Mesendoderm (in vitro differentiated cells): ENCODE data around the gene CMAS.

Source experiments
- DNase-seq: peaks from one replicate; pipeline ENCODE4 v3.0.0; 2013
- H2AK5ac ChIP-seq: 2 replicates; pipeline ENCODE4 v1.6.1; 2013; ENCODE audit warnings: low read length, inconsistent platforms
- H2BK120ac ChIP-seq: 2 replicates; pipeline ENCODE4 v1.6.1; 2013; ENCODE audit warnings: low read depth, mild to moderate bottlenecking, low read length, moderate library complexity, mixed read lengths
- H2BK15ac ChIP-seq: replicated peaks from 2 replicates; pipeline ENCODE4 v1.6.1; 2013; ENCODE audit warnings: low read depth, mild to moderate bottlenecking, moderate library complexity
- H2BK5ac ChIP-seq: 2 replicates; pipeline ENCODE4 v1.6.1; 2013; ENCODE audit warnings: low read length, inconsistent platforms
- H3K18ac ChIP-seq: 2 replicates; pipeline ENCODE4 v1.6.1; 2013; ENCODE audit warnings: mild to moderate bottlenecking, low read length, mixed read lengths
- H3K23ac ChIP-seq: one replicate; pipeline ENCODE4 v1.6.1; 2013; ENCODE audit warnings: low read length
- H3K27ac ChIP-seq: 2 replicates; pipeline ENCODE4 v1.5.1; 2013; ENCODE audit warnings: low read depth, mild to moderate bottlenecking, inconsistent platforms, low read length, moderate library complexity
- H3K27me3 ChIP-seq: 2 replicates; pipeline ENCODE4 v1.6.1; 2013; ENCODE audit warnings: low read length, control low read depth, mild to moderate bottlenecking, inconsistent platforms; ENCODE audit not compliant: insufficient read depth, poor library complexity
- H3K36me3 ChIP-seq: 2 replicates; pipeline ENCODE4 v1.6.1; 2013; ENCODE audit warnings: low read length, inconsistent platforms; ENCODE audit not compliant: control insufficient read depth, insufficient read depth
- H3K4ac ChIP-seq: one replicate; pipeline ENCODE4 v1.6.1; 2013; ENCODE audit warnings: low read depth, mild to moderate bottlenecking, low read length, moderate library complexity
- H3K4me1 ChIP-seq: 2 replicates; pipeline ENCODE4 v1.6.1; 2013; ENCODE audit warnings: low read depth, low read length, inconsistent platforms; ENCODE audit not compliant: control insufficient read depth
- H3K4me2 ChIP-seq: 2 replicates; pipeline ENCODE4 v1.6.1; 2013; ENCODE audit warnings: low read length
- H3K4me3 ChIP-seq: 2 replicates; pipeline ENCODE4 v1.5.1; 2013; ENCODE audit warnings: mild to moderate bottlenecking, low read length
- H3K56ac ChIP-seq: one replicate; pipeline ENCODE4 v1.6.1; 2013; ENCODE audit warnings: low read length
- H3K79me1 ChIP-seq: 2 replicates; pipeline ENCODE4 v1.6.1; 2013; ENCODE audit warnings: low read length, inconsistent platforms
- H3K79me2 ChIP-seq: 2 replicates; pipeline ENCODE4 v1.6.1; 2013; ENCODE audit warnings: mild to moderate bottlenecking, low read length; ENCODE audit not compliant: control insufficient read depth, insufficient read depth
- H3K9ac ChIP-seq: 2 replicates; pipeline ENCODE4 v1.6.1; 2013; ENCODE audit warnings: low read length, inconsistent platforms
- H4K5ac ChIP-seq: one replicate; pipeline ENCODE4 v1.6.1; 2013; ENCODE audit warnings: low read length
- H4K8ac ChIP-seq: one replicate; pipeline ENCODE4 v1.6.1; 2013; ENCODE audit warnings: low read depth, mild to moderate bottlenecking, control low read depth, low read length, moderate library complexity
- WGBS: extraction: QIAGEN DNeasy Blood & Tissue Kit; methylation state at CpG from one replicate; pipeline ENCODE4 v1.1.7; 2013; ENCODE audit warnings: low lambda C conversion rate, missing lambda C conversion rate; ENCODE audit not compliant: insufficient coverage; ENCODE audit errors: extremely low coverage; 5-methylcytosine and 5-hydroxymethylcytosine counted together

Gene CMAS

DNA sequence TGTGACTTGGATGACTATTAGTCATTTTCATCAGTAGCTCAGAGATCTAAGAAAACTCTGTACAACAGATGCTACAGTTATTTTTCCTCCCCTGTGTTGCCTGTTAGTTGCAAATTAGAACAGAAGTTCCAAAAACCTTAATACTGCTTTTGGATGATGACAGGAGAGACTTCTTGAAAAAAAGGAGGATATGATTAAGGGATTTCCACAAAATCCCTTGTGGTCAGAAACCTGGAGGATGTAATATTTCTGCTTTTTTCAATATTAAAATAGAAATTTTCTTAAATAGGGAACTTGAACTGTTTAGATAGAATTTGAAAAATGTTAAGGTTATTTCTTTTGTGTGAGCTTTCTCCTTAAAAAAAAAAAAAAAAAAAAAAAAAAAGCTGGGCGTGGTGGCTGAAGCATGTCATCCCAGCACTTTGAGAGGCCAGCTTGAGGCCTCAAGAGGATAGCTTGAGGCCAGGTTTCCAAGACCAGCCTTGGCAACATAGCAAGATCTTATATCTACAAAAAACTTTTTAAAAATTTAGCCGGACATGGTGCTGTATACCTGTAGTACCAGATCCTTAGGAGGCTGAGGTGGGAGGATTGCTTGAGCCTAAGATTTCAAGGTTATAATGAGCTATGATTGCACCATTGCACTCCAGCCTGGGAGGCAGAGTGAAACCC lies 14.1 kb downstream of the CMAS start:
- Histone ChIP-seq H3K27ac (no peak overlapping the region), H3K9ac (no peak overlapping the region), H3K79me2 (no peaks in the 10 kb centered on the region), H3K36me3 (no peaks in the 10 kb centered on the region), H2BK5ac (no peak overlapping the region), H3K4ac (no peak overlapping the region), H3K79me1 (no peaks in the 10 kb centered on the region), H3K4me3 (no peak overlapping the region), H4K8ac (no peak overlapping the region), H2BK120ac (no peak overlapping the region), H3K4me1 (no peaks in the 10 kb centered on the region), H2BK15ac (no peak overlapping the region), H3K23ac (no peak overlapping the region), H3K27me3 (no peaks in the 10 kb centered on the region), H3K4me2 (no peak overlapping the region), H3K56ac (no peak overlapping the region), H3K18ac (no peak overlapping the region), H4K5ac (no peak overlapping the region), H2AK5ac (no peak overlapping the region)
- no CpG with 5 or more reads among the region's 2 CpGs for WGBS
- DNase-seq: no peak

DNA sequence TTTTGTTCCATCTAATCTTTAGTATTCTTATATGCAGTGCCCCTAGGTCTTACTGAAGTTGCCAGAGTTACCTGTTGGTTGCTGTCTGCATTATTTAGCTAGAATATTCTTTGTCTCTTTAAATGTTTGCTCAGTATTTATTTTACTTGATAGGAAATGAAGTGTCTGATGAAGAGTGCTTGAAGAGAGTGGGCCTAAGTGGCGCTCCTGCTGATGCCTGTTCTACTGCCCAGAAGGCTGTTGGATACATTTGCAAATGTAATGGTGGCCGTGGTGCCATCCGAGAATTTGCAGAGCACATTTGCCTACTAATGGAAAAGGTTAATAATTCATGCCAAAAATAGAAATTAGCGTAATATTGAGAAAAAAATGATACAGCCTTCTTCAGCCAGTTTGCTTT lies 18.9 kb downstream of the CMAS start:
- Histone ChIP-seq H3K27me3 (no peaks in the 10 kb centered on the region), H4K5ac (no peak overlapping the region), H3K79me1 (no peaks in the 10 kb centered on the region), H3K4me1 (no peaks in the 10 kb centered on the region), H3K23ac (no peak overlapping the region), H3K18ac (no peak overlapping the region), H3K4me3 (no peak overlapping the region), H3K36me3 (no peaks in the 10 kb centered on the region), H3K9ac (no peak overlapping the region), H4K8ac (no peak overlapping the region), H3K27ac (no peak overlapping the region), H3K4ac (no peak overlapping the region), H2BK120ac (no peak overlapping the region), H2BK15ac (no peak overlapping the region), H3K56ac (no peak overlapping the region), H3K79me2 (no peaks in the 10 kb centered on the region), H2BK5ac (no peak overlapping the region), H3K4me2 (no peak overlapping the region), H2AK5ac (no peak overlapping the region)
- no peak for DNase-seq
- WGBS: no CpG with 5 or more reads among the region's 4 CpGs

GRCh38 chr12:22066310-22066709 lies 20.3 kb downstream of the CMAS start:
- Histone ChIP-seq H3K4ac (no peak overlapping the region), H3K4me3 (no peak overlapping the region), H4K8ac (no peak overlapping the region), H3K27ac (no peak overlapping the region), H3K4me2 (no peak overlapping the region), H2AK5ac (no peak overlapping the region), H3K4me1 (no peaks in the 10 kb centered on the region), H3K27me3 (no peaks in the 10 kb centered on the region), H2BK15ac (no peak overlapping the region), H3K56ac (no peak overlapping the region), H3K36me3 (no peaks in the 10 kb centered on the region), H4K5ac (no peak overlapping the region), H2BK5ac (no peak overlapping the region), H2BK120ac (no peak overlapping the region), H3K79me1 (no peaks in the 10 kb centered on the region), H3K23ac (no peak overlapping the region), H3K9ac (no peak overlapping the region), H3K18ac (no peak overlapping the region), H3K79me2 (no peaks in the 10 kb centered on the region)
- no CpG with 5 or more reads among the region's 2 CpGs for WGBS
- no peak for DNase-seq

DNA sequence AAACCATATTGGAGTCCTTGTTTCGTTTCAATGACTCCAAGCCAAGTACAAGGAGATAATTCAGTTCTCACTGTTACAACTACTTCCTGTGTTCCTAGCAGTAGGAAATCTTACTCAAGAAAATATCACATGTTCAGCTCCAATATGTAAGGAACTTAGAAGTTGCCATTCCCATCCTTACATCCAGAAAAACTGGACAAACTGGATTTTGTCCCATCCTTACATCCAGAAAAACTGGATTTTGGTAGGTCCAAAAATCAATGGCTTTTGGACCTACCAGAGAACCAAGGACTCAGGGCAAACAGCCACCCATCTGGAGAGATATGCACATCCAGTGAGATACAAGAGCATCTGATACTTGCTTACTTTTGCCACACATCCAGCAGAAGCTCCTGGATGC lies 23.8 kb downstream of the CMAS start:
- no peak overlapping the region for H3K9ac ChIP-seq
- H4K8ac ChIP-seq: no peak overlapping the region
- no peaks in the 10 kb centered on the region for H3K4me1 ChIP-seq
- H3K36me3 ChIP-seq: no peaks in the 10 kb centered on the region
- DNase-seq: no peak
- H3K27ac ChIP-seq: no peak overlapping the region
- no peak overlapping the region for H3K4me3 ChIP-seq
- no peak overlapping the region for H3K4me2 ChIP-seq
- no peak overlapping the region for H3K23ac ChIP-seq
- no peak overlapping the region for H2BK5ac ChIP-seq
- no peak overlapping the region for H3K56ac ChIP-seq
- H3K27me3 ChIP-seq: no peaks in the 10 kb centered on the region
- H2BK15ac ChIP-seq: no peak overlapping the region
- no CpG with 5 or more reads among the region's 1 CpG for WGBS
- no peak overlapping the region for H2AK5ac ChIP-seq
- no peaks in the 10 kb centered on the region for H3K79me2 ChIP-seq
- no peak overlapping the region for H3K18ac ChIP-seq
- H4K5ac ChIP-seq: no peak overlapping the region
- H3K4ac ChIP-seq: no peak overlapping the region
- H3K79me1 ChIP-seq: no peaks in the 10 kb centered on the region
- no peak overlapping the region for H2BK120ac ChIP-seq

- Histone ChIP-seq H3K4me2 (no peak overlapping the region), H3K56ac (no peak overlapping the region), H3K4me1 (no peaks in the 10 kb centered on the region), H3K4ac (no peak overlapping the region), H4K5ac (no peak overlapping the region), H3K4me3 (no peak overlapping the region), H3K79me2 (no peaks in the 10 kb centered on the region), H3K9ac (no peak overlapping the region), H4K8ac (no peak overlapping the region), H3K79me1 (no peaks in the 10 kb centered on the region), H3K23ac (no peak overlapping the region), H2BK15ac (no peak overlapping the region), H2BK5ac (no peak overlapping the region), H2BK120ac (no peak overlapping the region), H3K18ac (no peak overlapping the region), H3K27me3 (no peaks in the 10 kb centered on the region), H3K36me3 (no peaks in the 10 kb centered on the region), H3K27ac (no peak overlapping the region), H2AK5ac (no peak overlapping the region)
- no CpG with 5 or more reads among the region's 10 CpGs for WGBS
- no peak for DNase-seq
Observed at GRCh38 chr12:22082190-22082701, 36.2 kb downstream of the CMAS start.

GRCh38 chr12:22083167-22083566 lies 37.1 kb downstream of the CMAS start:
- no peak overlapping the region for H4K5ac ChIP-seq
- H2BK5ac ChIP-seq: no peak overlapping the region

More at GRCh38 chr12:22083167-22083566, 37.1 kb downstream of the CMAS start:
- Histone ChIP-seq H3K4ac (no peak overlapping the region), H3K4me2 (no peak overlapping the region), H3K56ac (no peak overlapping the region), H3K23ac (no peak overlapping the region), H3K27ac (no peak overlapping the region), H2BK120ac (no peak overlapping the region), H2AK5ac (no peak overlapping the region), H3K79me2 (no peaks in the 10 kb centered on the region), H3K18ac (no peak overlapping the region), H3K36me3 (no peaks in the 10 kb centered on the region), H3K4me1 (no peaks in the 10 kb centered on the region), H3K4me3 (no peak overlapping the region), H3K9ac (no peak overlapping the region), H2BK15ac (no peak overlapping the region), H3K79me1 (no peaks in the 10 kb centered on the region), H3K27me3 (no peaks in the 10 kb centered on the region), H4K8ac (no peak overlapping the region)
- no peak for DNase-seq
